DND-41 (cell line): ENCODE measurements around the gene ANO9.
A peak's percentile ranks its signal among the peaks of the same experiment; 100 is the strongest.

Experiments
- ATAC-seq: fragments of 200-7000 bp; cut with Tn5 transposase; 3 replicates; pipeline ENCODE4 v1.9.1; 2021; ENCODE audit warnings: low read depth; ENCODE audit not compliant: insufficient read depth
- DNase-seq: peaks from one replicate; pipeline ENCODE4 v3.0.0-alpha.2; 2020
- H2AFZ ChIP-seq: 2 replicates; pipeline ENCODE4 v1.6.0; 2012; ENCODE audit warnings: low read depth, low read length
- H3K27ac ChIP-seq: 2 replicates; pipeline ENCODE4 v1.5.1; 2012; ENCODE audit warnings: low read length, inconsistent platforms
- H3K27me3 ChIP-seq: fragments of 200-600 bp; sonication (generic); 2 replicates; pipeline ENCODE4 v1.6.0; 2012; ENCODE audit warnings: low read length, mild to moderate bottlenecking, inconsistent platforms; ENCODE audit not compliant: insufficient read depth, poor library complexity
- H3K36me3 ChIP-seq: 2 replicates; pipeline ENCODE4 v1.5.1; 2012; ENCODE audit warnings: low read length, inconsistent platforms; ENCODE audit not compliant: insufficient read depth
- H3K4me1 ChIP-seq: 2 replicates; pipeline ENCODE4 v1.5.1; 2012; ENCODE audit warnings: mild to moderate bottlenecking, low read length; ENCODE audit not compliant: insufficient read depth
- H3K4me2 ChIP-seq: 2 replicates; pipeline ENCODE4 v1.6.0; 2012; ENCODE audit warnings: mild to moderate bottlenecking, moderate library complexity, low read length, inconsistent platforms; ENCODE audit not compliant: insufficient read depth
- H3K4me3 ChIP-seq, 2 experiments: fragments of 200-600 bp in 1 of 2; shearing (Covaris generic) in 1 of 2; 2 replicates each; pipeline ENCODE4 v1.5.1; 2012 to 2016; ENCODE audit warnings: inconsistent platforms in 2 of 2, low read length in 2 of 2, mild to moderate bottlenecking in 2 of 2, low read depth in 1 of 2, moderate library complexity in 1 of 2
- H3K79me2 ChIP-seq: 2 replicates; pipeline ENCODE4 v1.6.0; 2012; ENCODE audit warnings: low read length, inconsistent platforms; ENCODE audit not compliant: insufficient read depth
- H3K9ac ChIP-seq: 2 replicates; pipeline ENCODE4 v1.6.0; 2012; ENCODE audit warnings: low read depth, mild to moderate bottlenecking, inconsistent platforms, low read length, moderate library complexity
- H3K9me3 ChIP-seq: 2 replicates; pipeline ENCODE4 v1.5.1; 2012; ENCODE audit warnings: low read length, moderate library complexity, mild to moderate bottlenecking, inconsistent platforms; ENCODE audit not compliant: insufficient read depth, severe bottlenecking
- H4K20me1 ChIP-seq: 2 replicates; pipeline ENCODE4 v1.6.0; 2012; ENCODE audit warnings: low read length; ENCODE audit not compliant: insufficient read depth
- EZH2 ChIP-seq: IDR thresholded peaks from 3 replicates; pipeline ENCODE4 v1.6.1; 2012; ENCODE audit warnings: borderline replicate concordance, low read depth, mild to moderate bottlenecking, moderate library complexity, low read length, inconsistent platforms; ENCODE audit not compliant: severe bottlenecking
- TF ChIP-seq, protein P1 (sequence below): IDR thresholded peaks from 2 replicates; pipeline ENCODE4 v1.5.1; 2012; ENCODE audit warnings: borderline replicate concordance, low read length, moderate library complexity, mild to moderate bottlenecking; ENCODE audit not compliant: poor library complexity, severe bottlenecking; ENCODE audit errors: extremely low read depth

The ANO9 gene

DNA sequence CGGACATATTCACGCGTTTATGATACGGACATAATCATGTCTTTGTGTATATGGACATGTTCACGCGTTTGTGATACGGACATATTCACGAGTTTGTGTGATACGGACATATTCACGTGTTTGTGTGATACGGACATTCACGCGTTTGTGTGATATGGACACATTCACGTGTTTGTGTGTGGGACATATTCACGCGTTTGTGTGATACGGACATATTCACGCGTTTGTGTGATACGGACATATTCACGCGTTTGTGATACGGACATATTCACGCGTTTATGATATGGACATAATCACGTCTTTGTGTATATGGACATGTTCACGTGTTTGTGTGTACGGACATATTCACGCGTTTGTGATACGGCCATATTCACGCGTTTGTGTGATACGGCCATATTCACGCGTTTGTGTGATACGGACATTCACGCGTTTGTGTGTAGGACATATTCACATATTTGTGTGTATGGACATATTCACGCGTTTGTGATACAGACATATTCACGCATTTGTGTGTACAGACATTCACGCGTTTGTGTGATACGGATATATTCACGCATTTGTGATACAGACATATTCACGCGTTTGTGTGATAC lies 33.2 kb upstream of the ANO9 start:
- Histone ChIP-seq H3K9me3 (no peaks in the 10 kb centered on the region), H3K4me1 (no peaks in the 10 kb centered on the region), H3K4me2 (no peak overlapping the region), H3K4me3 (no peak overlapping the region), H3K27me3 (no peaks in the 10 kb centered on the region), H3K27ac (no peak overlapping the region), H4K20me1 (peaks cover 34% of the 10 kb centered on the region), H3K9ac (no peak overlapping the region), H3K79me2 (peaks cover 17% of the 10 kb centered on the region), H2AFZ (no peak overlapping the region), H3K36me3 (peaks cover 15% of the 10 kb centered on the region)
- ATAC-seq (no peak), DNase-seq (no peak)
- TF ChIP-seq EZH2: no peak
- TF ChIP-seq, protein P1, sequence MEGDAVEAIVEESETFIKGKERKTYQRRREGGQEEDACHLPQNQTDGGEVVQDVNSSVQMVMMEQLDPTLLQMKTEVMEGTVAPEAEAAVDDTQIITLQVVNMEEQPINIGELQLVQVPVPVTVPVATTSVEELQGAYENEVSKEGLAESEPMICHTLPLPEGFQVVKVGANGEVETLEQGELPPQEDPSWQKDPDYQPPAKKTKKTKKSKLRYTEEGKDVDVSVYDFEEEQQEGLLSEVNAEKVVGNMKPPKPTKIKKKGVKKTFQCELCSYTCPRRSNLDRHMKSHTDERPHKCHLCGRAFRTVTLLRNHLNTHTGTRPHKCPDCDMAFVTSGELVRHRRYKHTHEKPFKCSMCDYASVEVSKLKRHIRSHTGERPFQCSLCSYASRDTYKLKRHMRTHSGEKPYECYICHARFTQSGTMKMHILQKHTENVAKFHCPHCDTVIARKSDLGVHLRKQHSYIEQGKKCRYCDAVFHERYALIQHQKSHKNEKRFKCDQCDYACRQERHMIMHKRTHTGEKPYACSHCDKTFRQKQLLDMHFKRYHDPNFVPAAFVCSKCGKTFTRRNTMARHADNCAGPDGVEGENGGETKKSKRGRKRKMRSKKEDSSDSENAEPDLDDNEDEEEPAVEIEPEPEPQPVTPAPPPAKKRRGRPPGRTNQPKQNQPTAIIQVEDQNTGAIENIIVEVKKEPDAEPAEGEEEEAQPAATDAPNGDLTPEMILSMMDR: no peak

DNA sequence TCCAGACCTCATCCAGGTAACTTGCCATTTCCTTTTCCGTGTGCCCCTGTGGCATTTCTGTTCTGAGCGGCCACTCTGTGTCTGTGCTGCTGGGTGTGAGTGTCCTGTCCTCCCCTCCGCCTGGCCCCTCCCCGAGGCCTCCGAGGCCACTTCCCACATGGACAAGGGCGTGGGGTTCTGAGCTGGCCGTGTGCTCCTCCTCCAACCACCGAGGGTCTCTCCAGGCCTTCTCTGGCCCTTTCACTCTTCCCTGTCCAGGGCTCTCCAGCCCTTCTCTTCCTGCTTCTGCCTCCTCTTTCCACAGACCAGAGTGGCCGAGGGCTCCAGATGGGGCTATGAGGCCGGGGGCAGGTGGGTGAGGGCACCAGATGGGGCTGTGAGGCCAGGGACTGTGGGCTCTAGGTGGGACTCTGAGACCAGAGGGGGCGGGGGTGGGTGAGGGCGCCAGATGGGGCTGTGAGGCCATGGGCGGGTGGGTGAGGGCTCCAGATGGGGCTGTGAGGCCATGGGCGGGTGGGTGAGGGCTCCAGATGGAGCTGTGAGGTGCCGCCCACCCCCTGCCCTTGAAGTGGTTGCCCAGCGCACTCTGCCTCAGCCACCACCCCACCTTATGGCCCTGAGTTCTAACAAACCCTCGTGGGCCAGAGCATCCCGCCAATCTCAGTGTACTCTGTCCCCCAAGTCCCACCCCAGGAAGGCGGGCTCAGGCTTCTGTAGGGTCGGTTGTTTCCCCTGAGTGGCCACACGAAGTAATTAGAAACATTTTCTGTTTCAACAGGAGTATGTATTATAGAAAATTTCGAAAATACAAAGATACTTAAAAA lies 32.4 kb upstream of the ANO9 start:
- Histone ChIP-seq H3K4me2 (no peak overlapping the region), H3K36me3 (peaks cover 11% of the 10 kb centered on the region), H3K4me3 (no peak overlapping the region), H2AFZ (no peak overlapping the region), H3K79me2 (peaks cover 20% of the 10 kb centered on the region), H4K20me1 (peaks cover 36% of the 10 kb centered on the region), H3K4me1 (no peaks in the 10 kb centered on the region), H3K9me3 (no peaks in the 10 kb centered on the region), H3K27me3 (no peaks in the 10 kb centered on the region), H3K27ac (no peak overlapping the region), H3K9ac (no peak overlapping the region)
- ATAC-seq: peak; percentile 31; the same call in 1 of the 3 replicates
- DNase-seq: no peak
- TF ChIP-seq, protein P1: no peak
- no peak for TF ChIP-seq EZH2

DNA sequence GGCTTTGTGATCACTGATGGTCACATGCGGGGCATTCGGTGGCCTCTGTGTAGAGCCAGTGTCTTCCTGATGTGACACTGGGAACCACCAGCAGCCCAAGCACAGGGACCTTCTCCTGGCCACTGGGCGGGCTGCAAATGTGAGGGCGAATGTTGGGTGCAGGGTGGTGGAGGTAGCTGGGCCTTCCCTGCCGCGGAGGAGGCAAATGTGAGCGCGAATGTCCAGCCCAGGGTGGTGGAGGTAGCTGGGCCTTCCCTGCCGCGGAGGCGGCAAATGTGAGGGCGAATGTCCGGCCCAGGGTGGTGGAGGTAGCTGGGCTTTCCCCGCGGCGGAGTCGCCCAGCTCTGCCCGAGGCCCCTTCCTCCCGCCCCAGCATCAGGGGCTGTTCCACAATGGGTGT lies 31.6 kb upstream of the ANO9 start:
- Histone ChIP-seq H3K36me3 (peaks cover 10% of the 10 kb centered on the region), H3K27me3 (no peaks in the 10 kb centered on the region), H4K20me1 (peaks cover 36% of the 10 kb centered on the region), H3K4me1 (no peaks in the 10 kb centered on the region), H3K27ac (no peak overlapping the region), H3K9me3 (no peaks in the 10 kb centered on the region), H2AFZ (no peak overlapping the region), H3K4me2 (no peak overlapping the region), H3K4me3 (no peak overlapping the region), H3K9ac (no peak overlapping the region), H3K79me2 (peaks cover 20% of the 10 kb centered on the region)
- ATAC-seq (no peak), DNase-seq (no peak)
- no peak for TF ChIP-seq EZH2
- TF ChIP-seq, protein P1: no peak
